IMR-90 (cell line): ENCODE data around the gene ADAM23.

Experiments used
- BHLHE40 ChIP-seq: fragments of 150-350 bp; IDR thresholded peaks from 2 replicates; pipeline ENCODE4 v1.6.1; 2016; ENCODE audit warnings: mild to moderate bottlenecking, low read depth, low read length
- CEBPB ChIP-seq: IDR thresholded peaks from 2 replicates; pipeline ENCODE4 v1.6.1; 2012; ENCODE audit warnings: low read depth, low read length, improper control_type of control experiment
- CTCF ChIP-seq: conservative IDR thresholded peaks from 2 replicates; pipeline ENCODE4 v1.5.1; 2012; ENCODE audit warnings: mild to moderate bottlenecking, low read depth, low read length, improper control_type of control experiment
- FOS ChIP-seq: fragments of 150-350 bp; IDR thresholded peaks from 2 replicates; pipeline ENCODE4 v1.6.1; 2016; ENCODE audit warnings: low read depth, low read length
- MAZ ChIP-seq: IDR thresholded peaks from 2 replicates; pipeline ENCODE4 v1.6.1; 2012; ENCODE audit warnings: low read depth, mild to moderate bottlenecking, low read length, improper control_type of control experiment, moderate library complexity, borderline replicate concordance
- MXI1 ChIP-seq: IDR thresholded peaks from 2 replicates; pipeline ENCODE4 v1.6.1; 2012; ENCODE audit warnings: low read depth, mild to moderate bottlenecking, low read length, moderate library complexity, borderline replicate concordance
- POLR2A ChIP-seq: IDR thresholded peaks from 2 replicates; pipeline ENCODE4 v1.6.1; 2012; ENCODE audit warnings: mild to moderate bottlenecking, low read depth, low read length
- RAD21 ChIP-seq: IDR thresholded peaks from 2 replicates; pipeline ENCODE4 v1.6.1; 2012; ENCODE audit warnings: low read length, improper control_type of control experiment
- SMC3 ChIP-seq: fragments of 150-350 bp; IDR thresholded peaks from 2 replicates; pipeline ENCODE4 v1.6.1; 2016; ENCODE audit warnings: low read depth, mild to moderate bottlenecking, antibody characterized with exemption, low read length, moderate library complexity
- USF2 ChIP-seq: fragments of 150-350 bp; IDR thresholded peaks from 2 replicates; pipeline ENCODE4 v1.6.1; 2017; ENCODE audit warnings: mild to moderate bottlenecking, antibody characterized with exemption, low read length, low read depth
- TF ChIP-seq, protein P1 (sequence below): fragments of 150-350 bp; IDR thresholded peaks from 2 replicates; pipeline ENCODE4 v1.6.1; 2016; ENCODE audit warnings: low read depth, mild to moderate bottlenecking, low read length, moderate library complexity, borderline replicate concordance

DNA sequence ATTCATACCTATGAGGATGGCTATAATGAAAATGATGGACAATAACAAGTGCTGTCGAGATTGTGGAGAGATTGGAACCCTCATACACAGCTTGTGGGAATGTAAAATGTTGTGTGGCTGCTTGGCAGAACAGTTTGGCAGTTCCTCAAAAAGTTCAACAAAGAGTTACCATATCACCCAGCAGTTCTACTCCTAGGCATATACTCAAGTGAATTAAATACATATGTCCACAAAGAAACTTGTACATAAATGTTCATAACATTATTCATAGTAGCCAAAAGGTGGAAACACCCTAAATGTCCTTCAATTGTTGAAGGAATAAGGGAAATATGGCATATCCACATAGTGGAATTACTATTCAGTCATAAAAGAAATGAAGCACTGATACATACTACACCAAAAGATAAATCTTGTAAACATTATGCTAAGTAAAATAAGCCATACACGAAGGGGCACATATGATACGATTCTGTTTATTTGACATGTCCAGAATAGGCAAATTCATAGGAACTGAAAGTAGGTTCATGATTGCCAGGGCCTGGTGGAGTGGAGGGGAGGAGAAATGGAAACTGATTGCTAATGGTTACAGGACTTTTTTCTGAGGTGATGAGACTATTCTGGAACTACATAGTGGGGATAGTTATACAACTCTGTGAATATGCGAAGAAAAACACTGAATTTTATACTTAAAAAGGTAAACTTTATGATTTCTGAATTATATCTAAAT, 92.1 kb downstream of the ADAM23 start:
- TF ChIP-seq RAD21 = no peak
- TF ChIP-seq BHLHE40 = no peak
- no peak for TF ChIP-seq MXI1
- TF ChIP-seq, protein P1, sequence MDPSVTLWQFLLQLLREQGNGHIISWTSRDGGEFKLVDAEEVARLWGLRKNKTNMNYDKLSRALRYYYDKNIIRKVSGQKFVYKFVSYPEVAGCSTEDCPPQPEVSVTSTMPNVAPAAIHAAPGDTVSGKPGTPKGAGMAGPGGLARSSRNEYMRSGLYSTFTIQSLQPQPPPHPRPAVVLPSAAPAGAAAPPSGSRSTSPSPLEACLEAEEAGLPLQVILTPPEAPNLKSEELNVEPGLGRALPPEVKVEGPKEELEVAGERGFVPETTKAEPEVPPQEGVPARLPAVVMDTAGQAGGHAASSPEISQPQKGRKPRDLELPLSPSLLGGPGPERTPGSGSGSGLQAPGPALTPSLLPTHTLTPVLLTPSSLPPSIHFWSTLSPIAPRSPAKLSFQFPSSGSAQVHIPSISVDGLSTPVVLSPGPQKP = no peak
- TF ChIP-seq FOS = no peak
- no peak for TF ChIP-seq USF2
- TF ChIP-seq CTCF = no peak
- no peak for TF ChIP-seq POLR2A
- no peak for TF ChIP-seq MAZ
- no peak for TF ChIP-seq SMC3
- no peak for TF ChIP-seq CEBPB
